NCI-H2196 (cell line): ENCODE results near the gene KCNJ1.

Source experiments
- DNase-seq: peaks from one replicate; lab custom pipeline; 2025; ENCODE audit not compliant: unreplicated experiment; lab: John Stamatoyannopoulos, UW

Gene KCNJ1

GRCh38 chr11:128853559-128853958, 13.5 kb downstream of the KCNJ1 start:
- no peak for DNase-seq

- DNase-seq, result no peak
These were observed 14.6 kb downstream of the KCNJ1 start for GRCh38 chr11:128852327-128853023.

GRCh38 chr11:128848815-128849455, 18.2 kb downstream of the KCNJ1 start:
- DNase-seq, result no peak

GRCh38 chr11:128846985-128847384, 20.1 kb downstream of the KCNJ1 start:
- no peak for DNase-seq

- no peak for DNase-seq
These were observed 21.7 kb downstream of the KCNJ1 start for GRCh38 chr11:128845334-128845780.

GRCh38 chr11:128843198-128843785, 23.8 kb downstream of the KCNJ1 start:
- no peak for DNase-seq

GRCh38 chr11:128841461-128842072, 25.5 kb downstream of the KCNJ1 start:
- no peak for DNase-seq

GRCh38 chr11:128840783-128841182, 26.3 kb downstream of the KCNJ1 start:
- no peak for DNase-seq

GRCh38 chr11:128840137-128840536, 27.0 kb downstream of the KCNJ1 start:
- no peak for DNase-seq

- no peak for DNase-seq
These were observed 28.0 kb downstream of the KCNJ1 start for GRCh38 chr11:128839081-128839480.

GRCh38 chr11:128837627-128838026, 29.5 kb downstream of the KCNJ1 start:
- DNase-seq, result no peak

GRCh38 chr11:128835741-128836430, 31.2 kb downstream of the KCNJ1 start:
- no peak for DNase-seq

GRCh38 chr11:128834157-128834556, 32.9 kb downstream of the KCNJ1 start:
- no peak for DNase-seq

GRCh38 chr11:128832121-128832497, 35.0 kb downstream of the KCNJ1 start:
- no peak for DNase-seq

- DNase-seq, result peak; percentile 87
These were observed 35.6 kb downstream of the KCNJ1 start for GRCh38 chr11:128831174-128832120.

GRCh38 chr11:128830290-128831173, 36.6 kb downstream of the KCNJ1 start:
- DNase-seq, result no peak

GRCh38 chr11:128828350-128828749, 38.7 kb downstream of the KCNJ1 start:
- DNase-seq, result no peak

- no peak for DNase-seq
These were observed 39.8 kb downstream of the KCNJ1 start for GRCh38 chr11:128827191-128827893.
